OCI-LY3 (cell line): ENCODE data around the gene CYP2J2.

Experiments used
- CTCF ChIP-seq: fragments of 200-600, 300-600 bp; sonication (generic); IDR thresholded peaks from 2 replicates; pipeline ENCODE4 v1.5.1; 2014; ENCODE audit warnings: antibody characterized with exemption, low read length, low read depth
- EZH2phosphoT487 ChIP-seq: fragments of 200-600 bp; shearing (Covaris generic); IDR thresholded peaks from 2 replicates; pipeline ENCODE4 v1.6.1; 2018; ENCODE audit warnings: antibody characterized with exemption, mixed run types, low read depth

GRCh38 chr1:59845091-59845490, 81.5 kb downstream of the CYP2J2 start:
- TF ChIP-seq CTCF (no peak), EZH2phosphoT487 (no peak)
